Right forelimb (tissue), 1 donor: ENCODE measurements around the gene NPM3.

Experiments
- DNase-seq: peaks from one replicate; pipeline ENCODE4 v3.0.0-alpha.2; 2018

NPM3 gene

GRCh38 chr10:101782811-101783735 is at the start of gene NPM3:
Gene NPM3, minus strand, starts transcription at chr10:101783446. Its CDS starts 56 bp downstream, at chr10:101783390.
- peak; percentile 91 for DNase-seq

- DNase-seq: peak; percentile 32
Observed at GRCh38 chr10:101832325-101832771, 49.1 kb upstream of the NPM3 start.

GRCh38 chr10:101831169-101831811 is 48.0 kb upstream of the NPM3 start:
- DNase-seq: no peak

GRCh38 chr10:101830322-101831168 is 47.3 kb upstream of the NPM3 start:
- DNase-seq: peak; percentile 92

- DNase-seq: peak; percentile 78
Observed at GRCh38 chr10:101829561-101830315, 46.5 kb upstream of the NPM3 start.

GRCh38 chr10:101828766-101829551 is 45.7 kb upstream of the NPM3 start:
- DNase-seq: peak; percentile 48

GRCh38 chr10:101827919-101828600 is 44.8 kb upstream of the NPM3 start:
- peak; percentile 18 for DNase-seq

GRCh38 chr10:101826852-101827434 is 43.7 kb upstream of the NPM3 start:
- DNase-seq: no peak

- no peak for DNase-seq
Observed at GRCh38 chr10:101824736-101825135, 41.5 kb upstream of the NPM3 start.

GRCh38 chr10:101818872-101819633 is 35.8 kb upstream of the NPM3 start:
- no peak for DNase-seq

- DNase-seq: peak; percentile 97
Observed at GRCh38 chr10:101818119-101818871, 35.0 kb upstream of the NPM3 start, which contains the start of gene OGA. Gene OGA, minus strand, starts transcription at chr10:101818444. Its CDS starts 422 bp downstream, at chr10:101818022.

GRCh38 chr10:101817337-101818118 is 34.3 kb upstream of the NPM3 start:
- peak; percentile 88 for DNase-seq

GRCh38 chr10:101816913-101817336 is 33.7 kb upstream of the NPM3 start:
- no peak for DNase-seq

- DNase-seq: no peak
Observed at GRCh38 chr10:101816376-101816775, 33.1 kb upstream of the NPM3 start.

- DNase-seq: no peak
Observed at GRCh38 chr10:101814466-101815071, 31.3 kb upstream of the NPM3 start.

GRCh38 chr10:101812606-101813005 is 29.4 kb upstream of the NPM3 start:
- no peak for DNase-seq

- DNase-seq: no peak
Observed at GRCh38 chr10:101807158-101807557, 23.9 kb upstream of the NPM3 start.
